Measurements from ENCODE around the gene CEMIP. TPM values are rescaled to one million over a fixed set of nuclear protein-coding genes. Genes with fewer than 3 reads are reported as not detected.

Gene CEMIP
- total RNA-seq, 2 donors from 2014 or later = 1.6 TPM; not detected in 1

DNA sequence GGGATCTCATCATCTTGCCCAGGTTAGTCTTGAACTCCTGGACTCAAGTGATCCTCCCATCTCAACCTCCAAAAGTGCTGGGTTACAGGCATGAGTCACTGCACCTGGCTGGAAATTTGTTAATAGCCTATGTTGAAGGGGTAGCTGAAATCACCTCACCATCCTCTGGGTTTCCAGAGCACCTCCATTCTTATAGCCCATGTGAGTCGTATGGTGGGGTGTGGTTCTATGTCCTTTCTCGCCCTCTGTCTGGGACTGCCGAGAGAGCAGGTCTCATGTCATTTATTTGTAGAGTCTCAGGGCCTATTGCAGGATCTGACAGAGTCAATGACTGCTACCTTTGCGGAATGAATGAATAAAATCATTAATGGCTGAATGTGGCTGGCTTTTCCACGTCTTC lies 20.9 kb downstream of the CEMIP start:
- no peak overlapping the region for H3K27ac ChIP-seq
- TF ChIP-seq POLR2A (IDR thresholded peaks at IDR 0.05) = no peak
- TF ChIP-seq, protein P1, sequence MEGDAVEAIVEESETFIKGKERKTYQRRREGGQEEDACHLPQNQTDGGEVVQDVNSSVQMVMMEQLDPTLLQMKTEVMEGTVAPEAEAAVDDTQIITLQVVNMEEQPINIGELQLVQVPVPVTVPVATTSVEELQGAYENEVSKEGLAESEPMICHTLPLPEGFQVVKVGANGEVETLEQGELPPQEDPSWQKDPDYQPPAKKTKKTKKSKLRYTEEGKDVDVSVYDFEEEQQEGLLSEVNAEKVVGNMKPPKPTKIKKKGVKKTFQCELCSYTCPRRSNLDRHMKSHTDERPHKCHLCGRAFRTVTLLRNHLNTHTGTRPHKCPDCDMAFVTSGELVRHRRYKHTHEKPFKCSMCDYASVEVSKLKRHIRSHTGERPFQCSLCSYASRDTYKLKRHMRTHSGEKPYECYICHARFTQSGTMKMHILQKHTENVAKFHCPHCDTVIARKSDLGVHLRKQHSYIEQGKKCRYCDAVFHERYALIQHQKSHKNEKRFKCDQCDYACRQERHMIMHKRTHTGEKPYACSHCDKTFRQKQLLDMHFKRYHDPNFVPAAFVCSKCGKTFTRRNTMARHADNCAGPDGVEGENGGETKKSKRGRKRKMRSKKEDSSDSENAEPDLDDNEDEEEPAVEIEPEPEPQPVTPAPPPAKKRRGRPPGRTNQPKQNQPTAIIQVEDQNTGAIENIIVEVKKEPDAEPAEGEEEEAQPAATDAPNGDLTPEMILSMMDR (IDR thresholded peaks at IDR 0.05) = no peak
- no peaks in the 10 kb centered on the region for H3K36me3 ChIP-seq (replicated peaks in 1 of 2; ENCODE audit: insufficient read depth in 1 of 2, low read depth in 2 of 2)
- H3K27me3 ChIP-seq = no peaks in the 10 kb centered on the region
- H3K4me3 ChIP-seq = no peak overlapping the region
- 68 to 92% methylated on average over 5 of the region's 5 CpGs for WGBS, 2 donors
- no peaks in the 10 kb centered on the region for H3K9me3 ChIP-seq
- H3K4me1 ChIP-seq = peaks cover 12% of the 10 kb centered on the region
- intact Hi-C loops (cut with DNase I) = no loop called here
- no peak for ATAC-seq
- DNase-seq = no peak

DNA sequence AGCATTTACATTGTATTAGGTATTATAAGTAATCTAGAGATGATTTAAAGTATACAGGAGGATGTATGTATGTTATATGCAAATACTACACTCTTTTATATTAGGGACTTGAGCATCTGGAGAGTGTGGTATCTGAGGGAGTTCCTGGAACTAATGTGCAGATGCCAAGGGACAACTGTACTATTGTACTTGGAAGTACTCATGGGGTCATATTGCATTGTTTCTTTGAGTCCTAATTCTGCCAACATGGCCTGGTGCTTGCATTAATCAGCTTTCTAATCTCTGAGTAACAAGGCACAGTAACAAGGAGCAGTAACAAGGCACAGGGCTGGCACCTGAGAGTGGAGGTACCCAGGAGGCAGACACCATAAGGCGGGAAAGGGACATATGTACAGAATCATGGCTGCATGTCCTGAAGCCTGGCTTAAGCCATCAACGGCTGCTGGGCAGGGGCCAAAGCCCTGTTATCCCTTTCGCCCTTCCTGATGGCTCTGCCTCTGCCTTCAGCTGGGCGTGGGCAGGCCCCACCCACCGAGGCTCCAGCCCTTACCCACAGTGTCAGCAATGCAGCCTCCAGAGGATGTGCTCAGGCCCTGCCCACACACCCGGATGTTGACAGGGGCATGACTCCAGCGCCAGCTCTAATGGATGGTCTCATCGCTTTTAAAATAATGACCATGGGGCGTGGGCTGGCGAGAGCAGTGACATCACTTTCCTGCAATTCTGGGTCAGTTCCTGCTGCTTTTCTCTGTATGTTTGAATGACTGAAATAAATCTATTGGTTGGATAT lies 22.9 kb downstream of the CEMIP start:
- Histone ChIP-seq H3K9me3 (no peaks in the 10 kb centered on the region), H3K4me3 (no peak overlapping the region), H3K27ac (no peak overlapping the region), H3K4me1 (peaks cover under 1% of the 10 kb centered on the region), H3K36me3 (replicated peaks in 1 of 2; ENCODE audit: insufficient read depth in 1 of 2, low read depth in 2 of 2) (no peaks in the 10 kb centered on the region), H3K27me3 (no peaks in the 10 kb centered on the region)
- 67 to 80% methylated on average over 9 to 10 of the region's 10 CpGs for WGBS, 2 donors
- ATAC-seq = no peak
- no peak for DNase-seq
- intact Hi-C loops (cut with DNase I) = no loop called here
- no peak for TF ChIP-seq POLR2A (IDR thresholded peaks at IDR 0.05)
- TF ChIP-seq, protein P1 (IDR thresholded peaks at IDR 0.05) = no peak

DNA sequence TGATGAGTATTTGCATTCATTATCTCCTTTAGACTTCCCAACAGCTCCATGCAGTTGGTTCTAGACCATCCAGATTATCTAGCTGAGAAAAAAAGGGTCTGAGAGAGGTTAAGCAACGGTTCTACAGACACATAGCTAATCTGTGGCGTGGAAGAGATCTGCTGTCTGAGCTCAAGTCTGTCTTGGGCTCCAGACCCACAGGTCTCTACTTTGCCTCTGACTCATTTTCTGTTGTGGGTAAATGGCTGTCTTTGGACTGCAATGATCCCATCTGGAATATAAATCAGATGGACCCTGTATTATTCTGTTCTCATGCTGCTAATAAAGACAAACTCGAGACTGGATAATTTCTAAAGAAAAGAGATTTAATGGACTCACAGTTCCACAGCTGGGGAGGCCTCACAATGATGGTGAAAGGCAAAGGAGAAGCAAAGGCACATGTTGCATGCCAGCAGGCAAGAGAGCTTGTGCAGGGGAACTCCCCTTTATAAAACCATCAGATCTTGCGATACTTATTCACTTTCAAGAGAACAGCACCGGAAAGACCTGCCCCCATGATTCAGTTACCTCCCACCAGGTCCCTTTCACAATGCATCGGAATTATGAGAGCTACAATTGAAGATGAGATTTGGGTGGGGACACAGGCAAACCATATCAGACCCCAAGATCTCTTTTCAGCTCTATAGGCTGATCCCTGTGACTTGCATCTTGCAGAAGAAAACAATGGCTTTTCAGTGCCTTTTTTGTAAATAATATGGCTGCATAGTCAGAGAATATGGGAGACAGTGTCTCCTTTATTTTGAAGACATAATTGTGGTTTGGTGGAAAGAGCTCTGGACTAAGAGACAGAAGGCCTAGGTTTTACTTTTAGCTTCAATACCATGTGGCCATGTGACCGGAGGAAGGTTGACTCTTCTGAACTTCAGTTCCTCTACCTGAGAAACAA lies 24.7 kb downstream of the CEMIP start:
- Histone ChIP-seq H3K4me3 (no peak overlapping the region), H3K27ac (no peak overlapping the region), H3K9me3 (no peaks in the 10 kb centered on the region), H3K4me1 (no peaks in the 10 kb centered on the region), H3K27me3 (no peaks in the 10 kb centered on the region), H3K36me3 (replicated peaks in 1 of 2; ENCODE audit: insufficient read depth in 1 of 2, low read depth in 2 of 2) (no peaks in the 10 kb centered on the region)
- DNase-seq = no peak
- TF ChIP-seq, protein P1 (IDR thresholded peaks at IDR 0.05) = no peak
- no peak for TF ChIP-seq POLR2A (IDR thresholded peaks at IDR 0.05)
- ATAC-seq = no peak
- 88 to 94% methylated on average over 7 of the region's 7 CpGs for WGBS, 2 donors
- intact Hi-C loops (cut with DNase I) = no loop called here

DNA sequence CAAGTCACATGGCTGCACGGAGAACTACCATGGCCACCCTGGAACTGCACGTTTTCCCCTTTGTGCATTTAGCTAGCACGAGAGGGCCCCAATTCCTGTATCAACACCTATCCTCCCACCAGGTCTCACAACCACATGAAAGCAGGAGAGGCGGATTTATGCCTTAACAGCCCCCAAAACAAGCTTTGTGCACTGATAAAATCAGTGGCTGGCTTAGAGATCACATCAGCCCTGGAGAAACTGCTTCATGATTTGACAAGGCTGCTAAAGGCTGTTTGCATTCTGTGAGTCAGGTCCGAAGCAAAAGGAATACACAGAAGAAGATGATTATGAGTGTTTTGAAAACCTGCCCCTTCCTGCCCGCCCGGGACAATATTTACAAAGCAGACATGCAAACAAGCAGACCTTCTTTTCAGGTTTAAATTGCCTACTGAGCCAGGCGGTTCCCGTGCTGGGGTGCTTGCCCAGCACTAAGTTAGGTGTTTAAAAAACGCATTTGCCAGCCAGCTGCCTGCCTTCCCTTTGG lies 25.9 kb downstream of the CEMIP start:
- Histone ChIP-seq H3K4me1 (no peaks in the 10 kb centered on the region), H3K4me3 (no peak overlapping the region), H3K9me3 (no peaks in the 10 kb centered on the region), H3K36me3 (replicated peaks in 1 of 2; ENCODE audit: insufficient read depth in 1 of 2, low read depth in 2 of 2) (no peaks in the 10 kb centered on the region), H3K27ac (no peak overlapping the region), H3K27me3 (peaks cover 0 to 3% of the 10 kb centered on the region in 2 donors)
- ATAC-seq (no peak), DNase-seq (peak in 1 of 4 donors; percentile 13)
- TF ChIP-seq, protein P1 (IDR thresholded peaks at IDR 0.05) = no peak
- TF ChIP-seq POLR2A (IDR thresholded peaks at IDR 0.05) = no peak
- WGBS, 2 donors = 44 to 51% methylated on average over 10 of the region's 10 CpGs
- intact Hi-C loops (cut with DNase I) = no loop called here
